C4-2B (cell line): ENCODE measurements around the gene PACSIN1.
A peak's percentile ranks its signal among the peaks of the same experiment; 100 is the strongest.

Source experiments
- H3K27ac ChIP-seq: fragments of 450-650 bp; 2 replicates; pipeline ENCODE4 v1.5.1; 2017
- CTCF ChIP-seq: fragments of 450-650 bp; conservative IDR thresholded peaks from 2 replicates; pipeline ENCODE4 v1.5.1; 2017; ENCODE audit warnings: mild to moderate bottlenecking
- ZFX ChIP-seq: fragments of 450-650 bp; IDR thresholded peaks from 2 replicates; pipeline ENCODE4 v1.6.1; 2017

Gene PACSIN1

DNA sequence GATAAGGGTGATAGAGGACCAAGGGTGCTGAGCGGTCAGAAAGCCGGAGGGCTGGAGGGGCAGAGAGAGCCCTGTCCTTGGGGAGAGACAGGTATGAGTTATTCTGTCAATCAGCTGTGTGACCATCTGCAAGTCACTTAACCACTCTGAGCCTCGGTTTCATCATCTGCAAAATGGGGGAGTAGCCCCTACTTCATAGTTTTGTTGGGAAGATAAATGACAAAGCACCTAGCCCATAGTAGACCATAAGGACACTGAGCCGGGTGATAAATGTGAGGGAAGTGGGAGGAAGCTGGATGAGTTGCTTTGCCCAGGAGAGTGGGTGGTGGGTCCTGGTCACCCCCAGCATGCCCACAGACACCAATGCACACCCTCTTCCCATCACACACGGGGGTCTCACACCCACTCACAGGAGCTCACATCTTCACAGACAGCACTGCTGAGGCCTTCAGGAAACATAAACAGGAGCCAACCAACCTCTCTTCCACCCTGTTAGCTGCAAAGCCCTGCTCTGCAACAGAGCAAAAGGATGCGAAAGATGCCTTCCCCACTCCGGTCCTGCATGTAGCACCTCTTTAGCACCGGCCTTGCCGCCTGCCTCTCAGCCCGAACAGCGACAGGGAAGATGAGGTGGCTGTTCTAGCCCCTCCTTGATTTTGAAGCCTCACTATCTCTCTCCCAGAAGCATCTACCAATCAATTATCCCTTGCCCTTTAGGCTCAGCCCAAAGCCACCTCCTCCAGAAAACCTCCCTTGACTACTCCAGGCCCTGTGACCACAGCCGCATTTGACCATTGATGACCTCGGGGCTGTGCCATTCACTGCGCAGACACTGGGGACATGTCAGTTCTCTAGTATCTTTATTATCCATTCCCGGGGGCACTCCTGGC, 71.3 kb downstream of the PACSIN1 start:
- H3K27ac ChIP-seq = peak overlapping the region; percentile 93
- TF ChIP-seq ZFX (no peak), CTCF (no peak)

DNA sequence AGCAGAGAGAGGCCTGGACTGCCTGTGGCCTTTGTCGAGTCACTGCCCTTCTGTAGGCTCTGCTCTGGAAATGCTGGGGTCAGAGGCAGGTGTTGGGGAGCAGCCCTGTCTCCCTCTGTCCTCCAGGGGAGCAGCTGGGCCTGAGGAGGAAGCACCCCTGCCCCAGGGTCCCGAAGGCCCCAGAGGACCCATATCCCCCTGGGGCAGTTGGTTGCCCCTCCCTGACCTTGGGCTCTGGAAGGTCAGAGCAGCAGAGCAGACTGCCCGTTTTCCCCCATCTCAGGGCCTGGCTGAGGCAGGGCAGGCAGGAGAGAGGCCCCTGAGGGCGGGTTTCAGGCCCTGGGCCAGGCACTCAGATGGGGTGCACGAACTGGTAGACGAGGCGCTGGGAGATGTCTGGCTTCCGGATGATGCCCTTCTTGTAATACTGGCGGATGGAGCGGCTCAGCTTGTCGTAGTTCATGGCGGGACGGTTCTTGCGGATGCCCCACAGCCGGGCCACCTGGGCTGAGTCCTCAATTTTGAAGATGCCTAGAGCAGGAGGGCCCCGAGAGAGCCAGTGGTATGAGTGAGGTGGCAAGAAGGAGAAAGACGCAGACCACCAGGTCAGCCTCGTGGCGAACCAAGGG, 72.2 kb downstream of the PACSIN1 start:
- TF ChIP-seq ZFX = no peak; the same call in 1 of the 2 replicates
- TF ChIP-seq CTCF = no peak
- H3K27ac ChIP-seq = peak overlapping the region; percentile 93

- TF ChIP-seq ZFX (no peak), CTCF (no peak)
- H3K27ac ChIP-seq = peak overlapping the region; percentile 93
Observed at GRCh38 chr6:34538581-34538980, 72.7 kb downstream of the PACSIN1 start.

GRCh38 chr6:34539181-34539580, 73.3 kb downstream of the PACSIN1 start:
- TF ChIP-seq ZFX = no peak
- TF ChIP-seq CTCF = no peak
- H3K27ac ChIP-seq = peak overlapping the region; percentile 93

- no peak for TF ChIP-seq CTCF
- no peak for TF ChIP-seq ZFX
- H3K27ac ChIP-seq = peak overlapping the region; percentile 93; the same call in 1 of the 2 replicates
Observed at GRCh38 chr6:34540222-34540621, 74.3 kb downstream of the PACSIN1 start.

GRCh38 chr6:34540841-34541240, 75.0 kb downstream of the PACSIN1 start:
- no peak overlapping the region; the same call in 1 of the 2 replicates for H3K27ac ChIP-seq
- TF ChIP-seq ZFX (no peak), CTCF (no peak)

GRCh38 chr6:34543421-34543820, 77.5 kb downstream of the PACSIN1 start:
- no peak for TF ChIP-seq ZFX
- TF ChIP-seq CTCF = no peak
- peak overlapping the region; percentile 99; the same call in 1 of the 2 replicates for H3K27ac ChIP-seq
